PC-9 (cell line): Measurements from ENCODE around the gene NRG3. TPM values are rescaled to one million over a fixed set of nuclear protein-coding genes. Genes with fewer than 3 reads are reported as not detected.

Experiments
- BruUV-seq: library from RNA; stranded (reverse); fragments of 400-500 nt; replicated peaks from 2 replicates; lab custom pipeline; 2021; lab: Mats Ljungman, UMichigan
- CTCF ChIA-PET: fragments of 300-600 bp; sonication (Branson Sonifier 250); formaldehyde crosslinking; loops from one replicate; lab custom pipeline; 2022; ENCODE audit warnings: antibody characterized with exemption; lab: Charles Lee
- POLR2A ChIA-PET: fragments of 300-600 bp; sonication (Branson Sonifier 250); formaldehyde crosslinking; loops from one replicate; lab custom pipeline; 2022; ENCODE audit warnings: antibody characterized with exemption; ENCODE audit not compliant: unreplicated experiment; lab: Charles Lee
- DNase-seq, 2 experiments: peaks; one replicate each; pipeline versions ENCODE4 v3.0.0 to v3.0.0-alpha.2; 2015 to 2022; ENCODE audit warnings: mixed read lengths in 1 of 2
- H2AFZ ChIP-seq: fragments of 200-600 bp; sonication (generic); 2 replicates; pipeline ENCODE4 v1.8.1; 2017; ENCODE audit warnings: antibody characterized with exemption
- H3F3A ChIP-seq: fragments of 200-600 bp; sonication (generic); 2 replicates; pipeline ENCODE4 v1.8.1; 2017; ENCODE audit warnings: antibody characterized with exemption, mild to moderate bottlenecking, low read depth; ENCODE audit not compliant: insufficient read depth
- H3K27ac ChIP-seq: fragments of 200-600 bp; sonication (generic); 2 replicates; pipeline ENCODE4 v1.6.1; 2016; ENCODE audit warnings: mixed run types
- H3K27me3 ChIP-seq: fragments of 200-600 bp; sonication (generic); 2 replicates; pipeline ENCODE4 v1.6.1; 2016; ENCODE audit warnings: low read depth, mixed run types; ENCODE audit not compliant: insufficient read depth
- H3K36me3 ChIP-seq: fragments of 200-600 bp; sonication (generic); 2 replicates; pipeline ENCODE4 v1.6.1; 2016; ENCODE audit warnings: low read depth, mixed run types
- H3K4me1 ChIP-seq: fragments of 200-600 bp; sonication (generic); replicated peaks from 2 replicates; pipeline ENCODE4 v1.6.1; 2016; ENCODE audit warnings: mixed run types; ENCODE audit not compliant: insufficient read depth
- H3K4me2 ChIP-seq: fragments of 200-600 bp; sonication (generic); 2 replicates; pipeline ENCODE4 v1.6.1; 2017; ENCODE audit warnings: mixed run types
- H3K4me3 ChIP-seq: fragments of 200-600 bp; sonication (generic); 2 replicates; pipeline ENCODE4 v1.6.1; 2016; ENCODE audit warnings: mixed run types
- H3K79me2 ChIP-seq: fragments of 200-600 bp; sonication (generic); 2 replicates; pipeline ENCODE4 v1.6.1; 2017; ENCODE audit warnings: low read depth, mixed run types
- H3K9me2 ChIP-seq: fragments of 200-600 bp; sonication (generic); 2 replicates; pipeline ENCODE4 v1.8.1; 2017; ENCODE audit warnings: mild to moderate bottlenecking; ENCODE audit not compliant: insufficient read depth
- H3K9me3 ChIP-seq: fragments of 200-600 bp; sonication (generic); 2 replicates; pipeline ENCODE4 v1.8.1; 2016; ENCODE audit warnings: low read depth; ENCODE audit not compliant: insufficient read depth
- H4K20me1 ChIP-seq: fragments of 200-600 bp; sonication (generic); 2 replicates; pipeline ENCODE4 v1.8.1; 2017; ENCODE audit not compliant: insufficient read depth
- CTCF ChIP-seq: fragments of 200-600 bp; sonication (generic); conservative IDR thresholded peaks from 2 replicates; pipeline ENCODE4 v1.6.1; 2017; ENCODE audit warnings: mixed run types, antibody characterized with exemption, mild to moderate bottlenecking, moderate library complexity
- EZH2 ChIP-seq: fragments of 200-600 bp; sonication (generic); IDR thresholded peaks from 2 replicates; pipeline ENCODE4 v1.8.0; 2017; ENCODE audit warnings: antibody characterized with exemption, low read depth
- intact Hi-C: fragments of 100-400 bp; cut with micrococcal nuclease; formaldehyde crosslinking; loops from one replicate; pipeline ENCODE4 v1.10.0; 2022; ENCODE audit not compliant: unreplicated experiment
- total RNA-seq: library from RNA; stranded (reverse); gene quantifications from 2 replicates; pipeline ENCODE4 v1.2.3, GENCODE V29; 2021

Gene NRG3
- total RNA-seq, 1 experiment from 2014 or later, result not detected

DNA sequence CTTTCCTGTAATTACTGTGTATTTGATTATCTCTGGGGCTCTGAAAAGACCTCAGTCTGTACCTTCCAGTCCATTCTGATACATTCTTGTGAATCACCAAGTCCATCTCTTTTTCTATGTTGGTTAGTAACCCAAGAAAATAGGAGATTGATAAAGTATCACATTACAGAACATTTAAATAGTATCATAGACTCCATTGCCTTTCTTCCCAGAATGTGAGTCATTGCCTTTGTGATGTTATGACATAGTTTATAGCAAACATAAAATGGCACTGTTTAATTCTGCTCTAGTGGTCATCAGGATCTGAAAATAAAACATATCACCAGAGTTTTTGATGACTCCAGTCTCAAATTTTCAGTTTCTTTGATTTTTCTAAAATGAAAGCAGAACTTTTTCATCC is 78.4 kb downstream of the NRG3 start:
- TF ChIP-seq EZH2, result no peak
- TF ChIP-seq CTCF, result no peak
- no peak overlapping the region for H3K4me3 ChIP-seq
- H3K9me2 ChIP-seq, result no peaks in the 10 kb centered on the region
- no peaks in the 10 kb centered on the region for H3K9me3 ChIP-seq
- H3F3A ChIP-seq, result no peaks in the 10 kb centered on the region
- H2AFZ ChIP-seq, result no peak overlapping the region
- DNase-seq, result no peak
- no peaks in the 10 kb centered on the region for H4K20me1 ChIP-seq
- H3K36me3 ChIP-seq, result no peaks in the 10 kb centered on the region
- intact Hi-C loops, result no loop called here
- ChIA-PET CTCF (no interaction called here), POLR2A (no interaction called here)
- H3K4me1 ChIP-seq, result no peaks in the 10 kb centered on the region
- no peak overlapping the region for H3K27ac ChIP-seq
- H3K4me2 ChIP-seq, result no peak overlapping the region
- H3K27me3 ChIP-seq, result no peaks in the 10 kb centered on the region
- no TSS peak for BruUV-seq
- H3K79me2 ChIP-seq, result no peaks in the 10 kb centered on the region

DNA sequence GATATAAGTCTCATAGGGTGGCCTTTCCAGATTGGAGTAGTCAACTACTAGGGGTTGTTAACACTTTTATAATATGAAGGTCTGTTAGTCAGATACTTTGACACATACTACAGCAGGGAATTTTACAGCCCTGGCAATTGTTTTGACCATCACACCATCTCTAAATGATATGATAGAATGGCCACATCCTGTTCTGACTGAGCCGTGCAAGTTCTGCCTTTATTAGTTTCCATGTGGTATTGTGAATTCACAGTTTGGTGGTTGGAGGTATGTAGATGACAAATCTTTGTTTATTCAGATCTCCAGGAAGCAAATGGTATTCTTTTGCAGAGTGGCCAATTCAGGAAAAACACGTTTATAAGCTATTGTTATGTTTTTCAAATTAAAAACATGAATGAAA is 83.0 kb downstream of the NRG3 start:
- ChIA-PET POLR2A (no interaction called here), CTCF (no interaction called here)
- no peaks in the 10 kb centered on the region for H3K36me3 ChIP-seq
- H3K9me2 ChIP-seq, result no peaks in the 10 kb centered on the region
- TF ChIP-seq CTCF (no peak), EZH2 (no peak)
- intact Hi-C loops, result no loop called here
- no peak overlapping the region for H3K4me2 ChIP-seq
- H3K4me1 ChIP-seq, result no peaks in the 10 kb centered on the region
- no peaks in the 10 kb centered on the region for H3F3A ChIP-seq
- H3K27ac ChIP-seq, result no peak overlapping the region
- H3K79me2 ChIP-seq, result no peaks in the 10 kb centered on the region
- no peaks in the 10 kb centered on the region for H4K20me1 ChIP-seq
- H2AFZ ChIP-seq, result no peak overlapping the region
- no peak for DNase-seq
- BruUV-seq, result no TSS peak
- H3K4me3 ChIP-seq, result no peak overlapping the region
- no peaks in the 10 kb centered on the region for H3K27me3 ChIP-seq
- H3K9me3 ChIP-seq, result no peaks in the 10 kb centered on the region

GRCh38 chr10:81959016-81959415 is 84.0 kb downstream of the NRG3 start:
- CTCF ChIA-PET, result no interaction called here

More at GRCh38 chr10:81959016-81959415, 84.0 kb downstream of the NRG3 start:
- H3K27me3 ChIP-seq, result no peaks in the 10 kb centered on the region
- intact Hi-C loops, result no loop called here
- no peak overlapping the region for H3K27ac ChIP-seq
- H2AFZ ChIP-seq, result no peak overlapping the region
- BruUV-seq, result no TSS peak
- no peaks in the 10 kb centered on the region for H3K79me2 ChIP-seq
- H3K4me3 ChIP-seq, result no peak overlapping the region
- TF ChIP-seq EZH2 (no peak), CTCF (no peak)
- H3K9me3 ChIP-seq, result no peaks in the 10 kb centered on the region
- no peak overlapping the region for H3K4me2 ChIP-seq
- no peaks in the 10 kb centered on the region for H3F3A ChIP-seq
- no peak for DNase-seq
- H3K4me1 ChIP-seq, result no peaks in the 10 kb centered on the region
- H4K20me1 ChIP-seq, result no peaks in the 10 kb centered on the region
- no peaks in the 10 kb centered on the region for H3K36me3 ChIP-seq
- POLR2A ChIA-PET, result no interaction called here
- H3K9me2 ChIP-seq, result no peaks in the 10 kb centered on the region
